Lung (tissue), 12 donors: ENCODE data around the gene TMTC2. TPM values are rescaled to one million over a fixed set of nuclear protein-coding genes. Genes with fewer than 3 reads are reported as not detected.

Experiments
- ATAC-seq: fragments of 200-7000 bp; cut with Tn5 transposase; one replicate; pipeline ENCODE4 v1.9.1; 2020; ENCODE audit warnings: moderate number of reproducible peaks; ENCODE audit not compliant: insufficient read depth, low FRiP score
- DNase-seq, 3 donors: peaks; one replicate each; pipeline ENCODE4 v3.0.0-alpha.2; 2013 to 2017
- H3K27ac ChIP-seq, 2 donors: one replicate each; pipeline ENCODE4 v1.5.1; 2013; ENCODE audit warnings: mild to moderate bottlenecking in 2 of 2, moderate library complexity in 2 of 2, control low read depth in 1 of 2, inconsistent platforms in 1 of 2, low read depth in 1 of 2, low read length in 1 of 2
- H3K27me3 ChIP-seq, 3 donors: one replicate each; pipeline ENCODE4 v1.5.1; 2013; ENCODE audit warnings: low read length in 2 of 3; ENCODE audit not compliant: control insufficient read depth in 3 of 3, insufficient read depth in 3 of 3
- H3K36me3 ChIP-seq, 4 donors: one replicate each; pipeline ENCODE4 v1.5.1; 2013; ENCODE audit warnings: low read length in 4 of 4, mild to moderate bottlenecking in 1 of 4, moderate library complexity in 1 of 4; ENCODE audit not compliant: control insufficient read depth in 4 of 4, insufficient read depth in 4 of 4
- H3K4me1 ChIP-seq, 5 donors: one replicate each; pipeline ENCODE4 v1.5.1; 2013; ENCODE audit warnings: low read length in 5 of 5, mild to moderate bottlenecking in 2 of 5, moderate library complexity in 1 of 5; ENCODE audit not compliant: control insufficient read depth in 5 of 5, insufficient read depth in 5 of 5
- H3K4me3 ChIP-seq: one replicate; pipeline ENCODE4 v1.5.1; 2013; ENCODE audit warnings: mild to moderate bottlenecking, control low read depth, moderate library complexity
- H3K9ac ChIP-seq, 2 donors: one replicate each; pipeline ENCODE4 v1.5.1; 2013; ENCODE audit warnings: low read length in 2 of 2, control low read depth in 1 of 2; ENCODE audit not compliant: insufficient read depth in 1 of 2
- H3K9me3 ChIP-seq, 4 donors: one replicate each; pipeline ENCODE4 v1.5.1; 2013; ENCODE audit warnings: low read length in 3 of 4, mild to moderate bottlenecking in 1 of 4, moderate library complexity in 1 of 4; ENCODE audit not compliant: control insufficient read depth in 4 of 4, insufficient read depth in 3 of 4
- CTCF ChIP-seq: IDR thresholded peaks from 2 replicates; pipeline ENCODE4 v1.5.1; 2012; ENCODE audit warnings: mild to moderate bottlenecking; ENCODE audit errors: control extremely low read depth, extremely low read depth
- WGBS, 2 donors: extraction: QIAGEN DNeasy Blood & Tissue Kit; methylation state at CpG; one replicate each; pipeline ENCODE4 v1.1.7; 2013; 5-methylcytosine and 5-hydroxymethylcytosine counted together
- polyA plus RNA-seq, 2 donors: library from polyadenylated mRNA; stranded (reverse); fragments of 200-250 nt; gene quantifications; one replicate each; pipeline ENCODE4 v1.2.1, GENCODE V29; 2013
- total RNA-seq, 2 donors: library from RNA; depleted of rRNA in 1 of 2; stranded (reverse); fragments of >200 nt in 1 of 2; gene quantifications; one replicate each; pipeline ENCODE4 v1.2.1, GENCODE V29; 2014 to 2021
- donor health status: control.
- donor health status: control.
- donor health status: Bipolar disorder and iron deficiency.
- donor health status: healthy.
- donor health status: DM: yes; HTN: yes; CAD: no.

The TMTC2 gene
- total and polyA plus RNA-seq, 4 donors = 5.3 to 77.1 (median 14.0) TPM

GRCh38 chr12:82723093-82723492 is 36.4 kb downstream of the TMTC2 start:
- no peak for TF ChIP-seq CTCF
- no peak for DNase-seq
- no peaks in the 10 kb centered on the region for H3K9me3 ChIP-seq
- no peak for ATAC-seq
- no peak overlapping the region for H3K27ac ChIP-seq
- WGBS, 2 donors = 92 to 94% methylated on average over 4 of the region's 4 CpGs
- H3K36me3 ChIP-seq = peaks cover 0 to 11% (median 3%) of the 10 kb centered on the region in 4 donors
- no peaks in the 10 kb centered on the region for H3K27me3 ChIP-seq
- H3K4me3 ChIP-seq = no peak overlapping the region
- H3K9ac ChIP-seq = no peak overlapping the region
- no peaks in the 10 kb centered on the region for H3K4me1 ChIP-seq

GRCh38 chr12:82723891-82724290 is 37.2 kb downstream of the TMTC2 start:
- H3K4me3 ChIP-seq = no peak overlapping the region
- peaks cover 0 to 4% (median 0%) of the 10 kb centered on the region in 4 donors for H3K9me3 ChIP-seq
- no peak overlapping the region for H3K27ac ChIP-seq
- DNase-seq (no peak), ATAC-seq (no peak)
- no peaks in the 10 kb centered on the region for H3K27me3 ChIP-seq
- WGBS, 2 donors = 92 to 97% methylated on average over 2 of the region's 2 CpGs
- H3K9ac ChIP-seq = no peak overlapping the region
- no peak for TF ChIP-seq CTCF
- H3K36me3 ChIP-seq = peaks cover 0 to 11% (median 2%) of the 10 kb centered on the region in 4 donors
- no peaks in the 10 kb centered on the region for H3K4me1 ChIP-seq

GRCh38 chr12:82725741-82726140 is 39.0 kb downstream of the TMTC2 start:
- no peak overlapping the region for H3K27ac ChIP-seq
- no peak for TF ChIP-seq CTCF
- DNase-seq (no peak), ATAC-seq (no peak)
- H3K27me3 ChIP-seq = no peaks in the 10 kb centered on the region
- peaks cover 0 to 11% (median 2%) of the 10 kb centered on the region in 4 donors for H3K36me3 ChIP-seq
- H3K9me3 ChIP-seq = peaks cover 0 to 4% (median 0%) of the 10 kb centered on the region in 4 donors
- no peaks in the 10 kb centered on the region for H3K4me1 ChIP-seq
- H3K4me3 ChIP-seq = no peak overlapping the region
- H3K9ac ChIP-seq = no peak overlapping the region
- WGBS, 2 donors = 92 to 95% methylated on average over 1 of the region's 1 CpG

- Histone ChIP-seq H3K27me3 (no peaks in the 10 kb centered on the region), H3K4me3 (no peak overlapping the region), H3K27ac (no peak overlapping the region), H3K4me1 (peaks cover 0 to 4% (median 0%) of the 10 kb centered on the region in 5 donors), H3K9me3 (peaks cover 0 to 4% (median 0%) of the 10 kb centered on the region in 4 donors), H3K36me3 (peaks cover 0 to 10% (median 2%) of the 10 kb centered on the region in 4 donors), H3K9ac (no peak overlapping the region)
- TF ChIP-seq CTCF = no peak
- no peak for ATAC-seq
- 81 to 93% methylated on average over 2 of the region's 2 CpGs for WGBS, 2 donors
- no peak for DNase-seq
Observed at GRCh38 chr12:82727886-82728285, 41.2 kb downstream of the TMTC2 start.
